Anterior cingulate cortex (tissue), 58 donors: ENCODE measurements around the gene SLC25A47.
"Not testable (repeated sequence)": the region's sequence is repeated elsewhere in the genome, so short reads cannot be mapped to it uniquely, and the experiment has no call there.

Source experiments
- DNase-seq, 58 donors: peaks; one replicate each; lab custom pipeline; 2025; lab: John Stamatoyannopoulos, UW

Gene SLC25A47

GRCh38 chr14:100342826-100343225 lies 19.7 kb downstream of the SLC25A47 start:
- not testable (repeated sequence) for DNase-seq

- not testable (repeated sequence) for DNase-seq
Observed at GRCh38 chr14:100344657-100345056, 21.5 kb downstream of the SLC25A47 start.

- DNase-seq, result no peak
Observed at GRCh38 chr14:100345711-100346110, 22.6 kb downstream of the SLC25A47 start.

GRCh38 chr14:100346306-100347091 lies 23.4 kb downstream of the SLC25A47 start:
- no peak for DNase-seq

GRCh38 chr14:100348253-100348729 lies 25.2 kb downstream of the SLC25A47 start:
- DNase-seq, result no peak

GRCh38 chr14:100348784-100349685 lies 25.9 kb downstream of the SLC25A47 start:
- DNase-seq, result no peak

GRCh38 chr14:100350276-100350926 lies 27.3 kb downstream of the SLC25A47 start:
- DNase-seq, result peak in 1 of 58 donors; percentile 15

- no peak for DNase-seq
Observed at GRCh38 chr14:100350986-100351385, 27.8 kb downstream of the SLC25A47 start.

GRCh38 chr14:100358396-100358795 lies 35.3 kb downstream of the SLC25A47 start:
- DNase-seq, result no peak

- no peak for DNase-seq
Observed at GRCh38 chr14:100359111-100359510, 36.0 kb downstream of the SLC25A47 start.

DNA sequence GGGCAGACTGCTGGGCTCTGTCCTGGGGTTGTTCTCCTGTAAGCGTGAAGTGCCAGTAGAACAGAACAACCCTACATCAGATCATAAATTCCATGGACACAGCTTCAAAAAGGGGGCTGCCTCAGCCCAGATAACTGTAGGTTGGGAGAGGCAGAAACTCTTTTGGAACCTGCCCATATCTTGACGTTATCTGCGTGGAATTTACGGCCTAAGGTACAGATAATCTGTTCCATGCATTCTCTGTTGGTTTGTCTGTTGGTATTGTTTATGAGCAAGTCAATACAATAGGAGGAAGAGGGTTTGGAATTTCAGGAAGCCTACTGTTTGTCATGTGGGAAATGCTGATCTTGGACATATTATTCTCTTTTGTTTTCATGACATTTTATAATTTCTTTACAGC lies 36.7 kb downstream of the SLC25A47 start:
- no peak for DNase-seq

- no peak for DNase-seq
Observed at GRCh38 chr14:100361626-100362025, 38.5 kb downstream of the SLC25A47 start.

DNA sequence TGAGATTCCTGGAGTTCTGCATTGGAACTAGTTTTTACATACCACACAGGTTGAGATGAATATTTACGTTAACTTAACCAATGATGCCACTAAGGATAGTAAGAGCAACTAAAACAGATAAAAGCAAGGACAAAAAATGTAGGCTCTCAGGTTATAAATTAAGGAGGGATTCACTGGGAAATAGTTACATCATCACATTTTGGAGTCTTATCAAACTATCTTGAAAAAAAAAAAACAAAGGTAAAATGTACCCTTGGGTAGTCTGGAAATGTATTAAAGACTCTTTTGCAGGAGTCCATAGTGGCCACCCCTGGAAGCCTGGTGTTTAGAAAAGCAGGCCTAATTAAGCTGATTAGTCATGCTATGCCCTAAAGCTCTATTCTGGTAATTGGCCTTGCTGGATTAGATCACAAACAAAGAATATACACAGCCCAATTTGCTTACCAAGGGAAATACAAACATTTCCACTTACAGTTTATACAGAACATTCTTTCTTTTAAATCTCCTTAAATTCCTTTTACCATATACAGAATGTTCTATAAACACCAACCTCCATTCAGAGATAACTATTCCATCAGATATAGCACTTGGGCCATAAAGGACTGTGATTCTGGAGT lies 39.3 kb downstream of the SLC25A47 start:
- DNase-seq, result no peak

DNA sequence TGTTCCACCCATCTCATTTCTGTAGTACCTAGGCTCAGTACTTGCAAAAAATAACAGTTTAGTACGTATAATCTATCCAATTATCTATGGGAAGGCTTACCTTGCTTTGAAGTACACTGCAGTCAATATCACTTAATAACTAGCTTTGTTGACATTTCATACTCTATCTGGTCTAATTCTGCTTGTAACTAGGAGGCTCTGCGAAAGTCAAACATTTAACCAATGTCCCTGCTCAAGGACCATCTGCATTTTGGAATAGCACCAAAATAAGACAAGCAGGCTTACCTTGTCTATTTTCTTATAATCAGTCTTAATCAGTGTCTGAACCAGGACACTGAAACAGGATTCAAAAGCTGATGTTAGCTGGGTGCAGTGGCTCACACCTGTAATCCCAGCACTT lies 39.9 kb downstream of the SLC25A47 start:
- no peak for DNase-seq

- no peak for DNase-seq
Observed at GRCh38 chr14:100364403-100364802, 41.3 kb downstream of the SLC25A47 start.

GRCh38 chr14:100365741-100366140 lies 42.6 kb downstream of the SLC25A47 start:
- no peak for DNase-seq

DNA sequence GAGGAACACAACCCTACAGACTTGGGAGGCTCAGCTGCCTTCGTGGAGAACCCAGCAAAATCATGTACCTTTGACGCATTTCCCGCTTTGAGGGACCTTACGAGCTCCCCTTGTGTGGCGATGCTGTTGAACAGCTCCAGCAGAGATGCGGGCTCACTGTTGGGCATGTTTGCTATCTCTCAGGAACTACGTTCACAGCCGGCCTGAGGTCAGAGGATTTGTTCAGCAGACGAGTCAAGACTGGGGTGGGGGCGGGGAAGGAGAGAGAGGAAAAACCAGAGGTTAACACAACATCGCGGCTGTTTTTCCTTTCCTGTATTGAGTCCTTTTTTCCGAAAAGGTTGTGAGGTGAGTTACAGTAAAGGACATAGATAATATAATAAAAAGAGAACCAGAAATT lies 45.9 kb downstream of the SLC25A47 start:
- DNase-seq, result no peak

DNA sequence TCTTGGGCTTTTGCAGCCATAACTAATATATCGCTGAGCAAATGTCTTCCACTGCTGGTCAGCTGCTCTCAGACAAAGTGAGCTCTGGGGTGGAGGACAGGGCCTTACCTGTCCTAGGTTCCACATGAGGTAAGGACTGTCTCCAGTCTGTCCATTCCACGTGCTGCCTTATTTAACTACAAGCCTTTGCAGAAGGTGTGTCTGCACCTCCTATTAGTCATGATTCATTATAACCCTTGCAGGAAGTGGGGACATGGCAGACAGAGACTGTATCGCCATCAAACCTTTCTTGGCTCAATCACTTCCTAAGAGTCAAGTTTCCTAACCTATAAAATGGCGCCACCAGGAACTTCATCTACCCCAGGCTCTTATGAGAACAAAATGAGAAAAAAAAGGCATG lies 46.9 kb downstream of the SLC25A47 start:
- DNase-seq, result no peak

DNA sequence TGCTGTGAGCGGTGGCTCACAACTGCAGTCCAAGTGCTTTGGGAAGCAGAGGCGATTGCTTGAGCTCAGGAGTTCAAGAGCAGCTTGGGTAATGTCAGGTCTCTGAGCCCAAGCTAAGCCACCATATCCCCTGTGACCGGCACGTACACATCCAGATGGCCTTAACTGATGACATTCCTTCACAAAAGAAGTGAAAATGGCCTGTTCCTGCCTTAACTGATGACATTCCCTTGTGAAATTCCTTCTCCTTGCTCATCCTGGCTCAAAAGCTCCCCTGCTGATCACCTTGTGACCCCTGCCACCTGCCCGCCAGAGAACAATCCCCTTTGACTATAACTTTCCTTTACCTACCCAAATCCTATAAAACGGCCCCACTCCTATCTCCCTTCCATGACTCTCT lies 48.6 kb downstream of the SLC25A47 start:
- DNase-seq, result no peak

- no peak for DNase-seq
Observed at GRCh38 chr14:100372357-100373048, 49.4 kb downstream of the SLC25A47 start.
